IPS DF 4.7 (cell line): Measurements from ENCODE around the gene RYR3.

Experiments
- DNase-seq: peaks from one replicate; pipeline ENCODE4 v3.0.0-alpha.2; 2013; ENCODE audit warnings: low spot score; ENCODE audit errors: extremely low read depth

RYR3 gene

GRCh38 chr15:33380406-33380805, 69.6 kb downstream of the RYR3 start:
- DNase-seq: no peak

GRCh38 chr15:33382491-33382890, 71.7 kb downstream of the RYR3 start:
- DNase-seq: no peak

- DNase-seq: no peak
These were observed 73.5 kb downstream of the RYR3 start for GRCh38 chr15:33384307-33384706.

GRCh38 chr15:33392453-33392852, 81.7 kb downstream of the RYR3 start:
- DNase-seq: peak; percentile 5

GRCh38 chr15:33393546-33393945, 82.8 kb downstream of the RYR3 start:
- no peak for DNase-seq

GRCh38 chr15:33395321-33395720, 84.6 kb downstream of the RYR3 start:
- no peak for DNase-seq

GRCh38 chr15:33395846-33396245, 85.1 kb downstream of the RYR3 start:
- no peak for DNase-seq

GRCh38 chr15:33396475-33396874, 85.7 kb downstream of the RYR3 start:
- no peak for DNase-seq

GRCh38 chr15:33398555-33398954, 87.8 kb downstream of the RYR3 start:
- no peak for DNase-seq

GRCh38 chr15:33400941-33401340, 90.2 kb downstream of the RYR3 start:
- no peak for DNase-seq

- no peak for DNase-seq
These were observed 91.8 kb downstream of the RYR3 start for GRCh38 chr15:33402600-33402999.

GRCh38 chr15:33405096-33405495, 94.3 kb downstream of the RYR3 start:
- DNase-seq: no peak

- DNase-seq: no peak
These were observed 101.1 kb downstream of the RYR3 start for GRCh38 chr15:33411596-33412540.

- no peak for DNase-seq
These were observed 108.9 kb downstream of the RYR3 start for GRCh38 chr15:33419701-33420100.

- DNase-seq: no peak
These were observed 113.3 kb downstream of the RYR3 start for GRCh38 chr15:33424025-33424424.

GRCh38 chr15:33425142-33425541, 114.4 kb downstream of the RYR3 start:
- no peak for DNase-seq

GRCh38 chr15:33430577-33430976, 119.8 kb downstream of the RYR3 start:
- no peak for DNase-seq

GRCh38 chr15:33433821-33434220, 123.1 kb downstream of the RYR3 start:
- DNase-seq: no peak

- DNase-seq: no peak
These were observed 127.6 kb downstream of the RYR3 start for GRCh38 chr15:33438396-33438795.

- DNase-seq: no peak
These were observed 130.1 kb downstream of the RYR3 start for GRCh38 chr15:33440900-33441299.

- DNase-seq: no peak
These were observed 131.7 kb downstream of the RYR3 start for GRCh38 chr15:33442449-33442848.

- DNase-seq: no peak
These were observed 132.9 kb downstream of the RYR3 start for GRCh38 chr15:33443708-33444107.

GRCh38 chr15:33445984-33446383, 135.2 kb downstream of the RYR3 start:
- DNase-seq: no peak
